ENCODE measurements around the gene IL1R2.

Gene IL1R2

DNA sequence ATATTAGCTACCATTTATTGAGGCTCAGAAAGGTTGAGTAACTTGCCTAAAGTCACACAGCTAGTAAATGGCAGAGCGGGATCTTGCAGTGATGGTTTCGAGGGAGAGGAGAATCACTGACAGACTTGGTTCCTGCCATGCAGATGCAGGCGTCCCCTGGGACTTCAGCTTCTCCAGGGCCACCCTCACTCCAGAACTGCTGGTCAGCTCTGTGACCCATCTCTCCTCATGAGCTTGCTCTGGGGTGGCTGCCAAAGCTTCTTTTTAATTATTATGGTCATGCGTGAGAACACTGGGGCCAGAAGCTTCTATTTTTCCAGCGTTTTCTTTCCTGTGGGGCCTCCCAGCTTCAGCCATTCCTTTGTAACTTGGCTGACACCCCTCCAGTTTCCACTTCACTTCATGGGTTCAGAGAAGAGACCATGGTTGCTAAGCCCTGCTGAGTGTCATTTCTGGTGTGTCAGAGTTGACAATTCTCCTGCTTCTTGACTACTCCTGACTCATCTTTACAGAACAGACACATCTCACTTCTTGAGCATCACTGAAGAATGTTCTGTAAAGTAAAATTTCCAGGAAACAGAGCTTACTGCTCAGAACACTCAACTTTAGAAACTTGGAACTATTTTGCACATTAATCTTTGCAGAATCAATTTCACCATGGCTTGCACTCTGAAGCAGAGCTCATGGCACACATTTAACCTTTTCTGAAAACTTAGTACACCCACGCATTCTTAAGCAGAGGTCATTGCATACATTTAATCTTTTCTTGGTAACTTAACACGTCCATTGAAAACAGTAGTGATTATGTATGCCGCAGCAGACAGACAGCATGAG is 70.4 kb downstream of the IL1R2 start:
- no peaks in the 10 kb centered on the region for H3K27me3 ChIP-seq
- TF ChIP-seq CTCF (IDR thresholded peaks at IDR 0.05; ENCODE audit: low read depth, low read length): no peak
- peaks cover 14% of the 10 kb centered on the region for H3K4me1 ChIP-seq
- DNase-seq: no peak
- H3K4me3 ChIP-seq (ENCODE audit: low read depth, low read length): no peak overlapping the region
- H3K36me3 ChIP-seq: no peaks in the 10 kb centered on the region
- H3K9me3 ChIP-seq: no peaks in the 10 kb centered on the region

GRCh38 chr2:102062802-102063201 is 71.0 kb downstream of the IL1R2 start:
- DNase-seq: no peak
- H3K27me3 ChIP-seq: no peaks in the 10 kb centered on the region
- H3K4me1 ChIP-seq: peaks cover 14% of the 10 kb centered on the region
- H3K4me3 ChIP-seq (ENCODE audit: low read depth, low read length): no peak overlapping the region
- H3K9me3 ChIP-seq: no peaks in the 10 kb centered on the region
- no peak for TF ChIP-seq CTCF (IDR thresholded peaks at IDR 0.05; ENCODE audit: low read depth, low read length)
- no peaks in the 10 kb centered on the region for H3K36me3 ChIP-seq

DNA sequence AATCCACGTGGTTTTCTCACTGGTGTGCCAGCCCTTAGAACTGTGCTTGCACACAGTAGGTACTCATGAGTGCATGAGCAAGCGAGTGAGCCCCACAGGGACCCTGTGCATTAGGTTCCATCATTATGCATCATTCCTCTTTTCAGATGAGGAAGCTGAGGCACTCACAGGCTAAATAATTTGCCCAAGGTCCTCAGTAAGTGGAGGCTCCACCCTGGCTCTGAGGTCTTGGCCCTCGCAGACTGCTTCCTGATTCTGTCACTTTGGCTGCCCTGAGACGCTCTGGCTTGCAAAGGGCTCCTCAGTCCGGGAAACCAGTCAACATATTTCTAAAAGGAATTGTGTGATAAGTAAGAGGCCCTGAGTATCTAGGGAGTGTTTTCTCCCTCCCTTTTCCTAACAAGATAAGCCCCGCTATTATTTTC is 71.7 kb downstream of the IL1R2 start:
- no peak for TF ChIP-seq CTCF (IDR thresholded peaks at IDR 0.05; ENCODE audit: low read depth, low read length)
- Histone ChIP-seq H3K4me1 (peaks cover 14% of the 10 kb centered on the region), H3K27me3 (no peaks in the 10 kb centered on the region), H3K36me3 (no peaks in the 10 kb centered on the region), H3K4me3 (ENCODE audit: low read depth, low read length) (no peak overlapping the region), H3K9me3 (no peaks in the 10 kb centered on the region)
- DNase-seq: no peak

- TF ChIP-seq CTCF (IDR thresholded peaks at IDR 0.05; ENCODE audit: low read depth, low read length): no peak
- Histone ChIP-seq H3K36me3 (no peaks in the 10 kb centered on the region), H3K9me3 (no peaks in the 10 kb centered on the region), H3K4me3 (ENCODE audit: low read depth, low read length) (no peak overlapping the region), H3K27me3 (no peaks in the 10 kb centered on the region), H3K4me1 (peaks cover 14% of the 10 kb centered on the region)
- DNase-seq: peak; percentile 80
Observed at GRCh38 chr2:102063941-102064678, 72.3 kb downstream of the IL1R2 start.

- H3K4me1 ChIP-seq: peaks cover 14% of the 10 kb centered on the region
- TF ChIP-seq CTCF (IDR thresholded peaks at IDR 0.05; ENCODE audit: low read depth, low read length): no peak
- H3K4me3 ChIP-seq (ENCODE audit: low read depth, low read length): no peak overlapping the region
- no peaks in the 10 kb centered on the region for H3K27me3 ChIP-seq
- H3K36me3 ChIP-seq: no peaks in the 10 kb centered on the region
- no peak for DNase-seq
- H3K9me3 ChIP-seq: no peaks in the 10 kb centered on the region
Observed at GRCh38 chr2:102064679-102065674, 73.2 kb downstream of the IL1R2 start.
